GM21447 (cell line): ENCODE measurements around the gene SHKBP1.
"Not testable (repeated sequence)": the region's sequence is repeated elsewhere in the genome, so short reads cannot be mapped to it uniquely, and the experiment has no call there.

ENCODE experiments used
- ATAC-seq: cut with Tn5 transposase; IDR thresholded peaks from one replicate; pipeline ENCODE4 v1.9.1; 2021; ENCODE audit not compliant: unreplicated experiment

SHKBP1 gene

DNA sequence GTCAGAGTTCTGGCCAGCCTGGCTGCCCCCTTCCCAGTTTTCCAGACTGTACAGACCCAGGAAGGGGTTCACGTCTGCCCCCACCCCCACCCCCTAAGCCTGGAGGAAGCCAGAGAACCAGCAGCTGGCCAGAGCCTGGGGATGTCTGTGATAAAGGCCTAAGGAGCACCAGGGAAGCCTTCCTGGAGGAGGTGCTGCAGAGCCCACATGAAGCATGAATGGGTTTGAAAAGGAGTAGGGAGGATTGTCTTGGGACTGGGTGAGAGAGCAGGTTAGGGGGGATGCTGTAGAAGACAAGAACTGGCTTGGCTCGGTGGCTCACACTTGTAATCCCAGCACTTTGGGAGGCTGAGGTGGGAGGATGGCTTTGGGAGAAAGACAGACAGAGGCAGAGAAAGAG, 5.8 kb downstream of the SHKBP1 start:
- no peak for ATAC-seq

DNA sequence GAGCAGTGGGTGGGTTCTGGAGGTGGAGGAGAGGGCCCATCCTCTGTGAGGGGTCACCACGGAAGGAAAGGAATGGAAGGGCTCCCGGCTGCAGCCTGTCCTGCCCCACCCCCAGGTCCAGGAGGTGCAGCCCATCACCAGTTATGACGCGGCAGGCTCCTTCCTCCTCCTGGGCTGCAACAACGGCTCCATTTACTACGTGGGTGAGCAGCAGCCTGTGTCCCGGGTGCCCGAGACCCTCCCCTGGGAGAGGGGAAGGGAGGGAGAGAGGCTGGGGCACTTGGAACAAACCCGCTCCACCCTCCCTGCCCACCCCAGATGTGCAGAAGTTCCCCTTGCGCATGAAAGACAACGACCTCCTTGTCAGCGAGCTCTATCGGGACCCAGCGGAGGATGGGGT, 6.6 kb downstream of the SHKBP1 start:
- ATAC-seq: no peak

DNA sequence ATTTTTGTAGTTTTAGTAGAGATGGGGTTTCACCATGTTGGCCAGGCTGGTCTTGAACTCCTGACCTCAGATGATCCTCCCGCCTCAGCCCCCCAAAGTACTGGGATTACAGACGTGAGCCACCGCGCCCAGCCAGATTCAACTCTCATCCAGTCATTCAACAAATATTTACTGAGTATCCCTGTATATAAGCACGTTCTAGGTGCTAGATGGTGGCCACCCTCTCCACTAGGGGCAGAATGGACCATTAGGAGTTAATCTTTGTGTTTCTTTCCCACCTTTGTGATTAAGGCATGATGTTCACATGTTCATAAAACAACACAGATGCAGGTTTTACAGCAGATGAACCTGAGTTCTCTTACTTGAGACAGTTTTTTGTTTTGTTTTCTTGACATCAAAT, 7.3 kb downstream of the SHKBP1 start:
- no peak for ATAC-seq

DNA sequence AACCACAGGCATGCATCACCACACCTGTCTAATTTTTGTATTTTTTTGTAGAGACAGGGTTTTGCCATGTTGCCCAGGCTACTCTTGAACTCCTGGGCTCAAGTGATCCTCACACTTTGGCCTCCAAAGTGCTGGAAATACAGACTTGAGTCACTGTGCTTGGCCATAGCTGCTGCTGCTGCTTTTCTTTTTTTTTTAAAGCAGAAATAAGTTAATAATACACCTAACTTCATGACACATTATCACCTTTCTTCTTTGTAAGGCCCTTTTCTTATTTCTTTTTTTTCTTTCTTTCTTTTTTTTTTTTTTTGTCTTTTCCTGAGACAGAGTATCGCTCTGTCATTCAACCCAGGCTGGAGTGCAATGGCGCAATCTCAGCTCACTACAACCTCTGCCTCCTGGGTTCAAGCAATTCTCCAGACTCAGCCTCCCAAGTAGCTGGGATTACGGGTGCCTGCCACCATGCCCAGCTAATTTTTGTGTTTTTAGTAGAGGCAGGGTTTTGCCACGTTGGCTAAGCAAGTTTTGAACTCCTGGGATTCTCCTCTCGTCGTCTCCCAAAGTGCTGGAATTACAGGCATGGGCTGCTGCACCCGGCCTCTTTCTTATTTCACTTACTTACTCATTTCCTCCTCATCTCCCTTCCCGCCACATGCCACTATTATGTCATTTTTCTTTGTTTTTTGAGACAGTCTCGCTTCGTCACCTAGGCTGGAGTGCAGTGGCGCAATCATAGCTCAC, 8.7 kb downstream of the SHKBP1 start:
- ATAC-seq: no peak

DNA sequence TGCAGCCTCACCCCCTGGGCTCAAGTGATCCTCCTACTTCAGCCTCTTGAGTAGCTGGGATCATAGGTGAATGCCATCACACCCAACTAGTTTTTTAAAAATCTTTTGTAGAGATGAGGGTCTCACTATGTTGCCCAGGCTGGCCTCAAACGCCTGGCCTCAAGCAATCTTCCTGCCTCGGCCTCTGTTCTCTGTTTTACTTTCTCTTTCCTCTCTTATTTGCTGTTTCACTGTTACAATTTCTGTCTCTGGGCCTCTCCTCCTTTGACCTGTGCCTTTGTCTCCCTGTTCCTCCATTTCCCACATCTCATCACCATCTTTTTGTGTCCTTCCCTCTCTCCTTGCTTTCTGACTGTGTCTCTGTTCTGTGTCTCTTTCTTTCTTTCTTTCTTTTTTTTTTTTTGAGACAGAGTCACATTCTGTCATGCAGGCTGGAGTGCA, 9.3 kb downstream of the SHKBP1 start:
- ATAC-seq: no peak

DNA sequence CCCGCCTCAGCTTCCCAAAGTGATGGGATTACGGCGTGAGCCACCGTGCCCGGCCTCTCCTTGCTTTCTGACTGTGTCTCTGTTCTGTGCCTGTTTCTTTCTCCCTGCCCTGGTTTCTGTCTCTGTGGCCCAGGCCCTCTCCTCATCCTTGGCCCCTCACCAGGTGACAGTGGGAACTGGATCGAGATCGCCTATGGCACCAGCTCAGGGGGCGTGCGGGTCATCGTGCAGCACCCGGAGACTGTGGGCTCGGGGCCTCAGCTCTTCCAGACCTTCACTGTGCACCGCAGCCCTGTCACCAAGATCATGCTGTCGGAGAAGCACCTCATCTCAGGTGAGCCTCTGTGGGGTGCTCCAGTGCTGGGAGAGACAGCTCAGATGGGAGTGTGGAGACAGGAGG, 9.9 kb downstream of the SHKBP1 start:
- ATAC-seq: no peak

DNA sequence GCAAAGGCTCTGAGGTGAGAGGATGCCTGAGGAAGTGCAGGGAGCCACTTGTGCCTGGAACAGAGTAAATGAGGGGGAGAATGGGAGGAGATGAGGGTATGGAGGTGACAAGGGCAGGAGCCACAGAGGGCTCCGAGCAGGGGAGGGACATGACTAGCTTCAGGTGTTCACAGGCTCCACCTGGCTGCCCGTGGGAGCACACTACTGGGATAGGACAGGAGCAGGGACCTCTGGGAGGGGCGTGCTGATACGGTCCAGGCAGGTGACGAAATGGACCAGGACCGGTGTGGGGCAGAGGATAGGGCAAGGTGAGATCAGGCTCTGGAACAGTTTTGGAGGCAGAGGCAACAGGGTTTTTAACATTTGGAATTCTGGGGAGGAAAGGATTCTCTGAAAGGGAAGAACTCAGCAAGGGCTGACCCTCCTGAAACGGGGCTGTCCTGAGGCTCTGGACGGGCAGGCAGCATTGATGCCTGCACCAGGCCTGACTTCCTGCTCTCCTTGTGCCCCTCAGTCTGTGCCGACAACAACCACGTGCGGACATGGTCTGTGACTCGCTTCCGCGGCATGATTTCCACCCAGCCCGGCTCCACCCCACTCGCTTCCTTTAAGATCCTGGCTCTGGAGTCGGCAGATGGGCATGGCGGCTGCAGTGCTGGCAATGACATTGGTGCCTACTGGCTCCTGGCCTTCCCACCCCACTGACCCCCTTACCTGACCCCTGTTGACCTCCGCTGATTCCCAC, 11.6 kb downstream of the SHKBP1 start:
- no peak for ATAC-seq

DNA sequence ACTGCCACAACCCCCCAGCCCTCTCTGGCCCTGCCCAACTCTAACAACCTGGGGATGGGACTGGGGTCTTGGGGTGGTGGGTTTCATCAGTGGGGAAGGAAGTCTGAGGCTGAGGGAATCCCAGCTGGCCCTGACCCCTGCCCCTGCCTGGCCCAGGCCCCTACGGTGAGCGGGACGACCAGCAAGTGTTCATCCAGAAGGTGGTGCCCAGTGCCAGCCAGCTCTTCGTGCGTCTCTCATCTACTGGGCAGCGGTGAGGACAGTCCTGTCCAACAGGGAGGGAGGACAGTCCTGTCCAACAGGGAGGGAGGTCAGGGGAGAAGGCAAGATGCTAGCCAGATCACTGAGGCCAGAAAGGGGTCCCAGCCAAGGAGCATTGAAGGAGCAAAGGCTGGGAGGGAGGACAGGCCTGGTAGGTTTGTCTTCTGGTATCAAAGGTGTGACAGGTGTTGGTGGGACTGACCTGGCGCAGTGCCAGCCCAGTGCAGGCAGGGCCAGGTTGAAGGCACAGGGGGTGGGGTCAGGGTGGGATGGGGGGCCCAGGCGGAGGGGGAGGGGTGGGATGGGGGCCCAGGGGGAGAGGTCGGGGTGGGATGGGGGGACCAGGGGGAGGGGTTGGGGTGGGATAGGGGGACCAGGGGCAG, 12.4 kb downstream of the SHKBP1 start:
- no peak for ATAC-seq

DNA sequence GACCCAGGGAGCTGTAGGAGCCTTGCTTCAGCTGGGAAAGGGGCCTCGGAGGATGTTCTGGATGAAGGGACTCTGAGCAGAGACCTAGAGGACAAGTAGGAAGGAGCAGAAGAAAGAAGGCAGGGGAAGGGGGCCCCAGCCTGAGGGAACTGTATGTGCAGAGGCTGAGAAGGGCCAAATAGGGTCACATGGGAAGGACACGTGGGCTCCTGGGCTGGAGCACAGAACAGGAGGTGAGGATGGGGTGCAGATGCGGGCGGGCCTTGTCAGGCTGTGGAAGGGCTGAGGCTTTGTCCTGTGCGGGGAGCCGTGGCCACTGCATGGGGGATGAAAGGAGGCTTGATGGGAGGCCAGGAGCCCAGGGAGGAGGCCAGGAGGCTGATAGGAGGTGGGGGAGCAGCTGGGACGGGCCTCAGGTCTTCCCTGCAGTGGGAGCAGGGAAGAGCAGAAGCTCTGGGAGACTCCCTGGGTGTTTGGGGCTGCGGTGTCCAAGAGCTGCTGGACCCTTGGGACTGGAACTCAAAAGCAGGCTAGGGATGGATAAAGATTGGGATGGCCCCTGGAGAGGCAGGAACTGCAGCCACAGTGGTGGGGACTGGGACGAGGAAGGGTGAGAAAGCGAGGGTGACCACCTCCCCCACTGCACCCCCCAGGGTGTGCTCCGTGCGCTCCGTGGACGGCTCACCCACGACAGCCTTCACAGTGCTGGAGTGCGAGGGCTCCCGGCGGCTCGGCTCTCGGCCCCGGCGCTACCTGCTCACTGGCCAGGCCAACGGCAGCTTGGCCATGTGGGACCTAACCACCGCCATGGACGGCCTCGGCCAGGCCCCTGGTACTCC, 13.1 kb downstream of the SHKBP1 start:
- ATAC-seq: no peak

DNA sequence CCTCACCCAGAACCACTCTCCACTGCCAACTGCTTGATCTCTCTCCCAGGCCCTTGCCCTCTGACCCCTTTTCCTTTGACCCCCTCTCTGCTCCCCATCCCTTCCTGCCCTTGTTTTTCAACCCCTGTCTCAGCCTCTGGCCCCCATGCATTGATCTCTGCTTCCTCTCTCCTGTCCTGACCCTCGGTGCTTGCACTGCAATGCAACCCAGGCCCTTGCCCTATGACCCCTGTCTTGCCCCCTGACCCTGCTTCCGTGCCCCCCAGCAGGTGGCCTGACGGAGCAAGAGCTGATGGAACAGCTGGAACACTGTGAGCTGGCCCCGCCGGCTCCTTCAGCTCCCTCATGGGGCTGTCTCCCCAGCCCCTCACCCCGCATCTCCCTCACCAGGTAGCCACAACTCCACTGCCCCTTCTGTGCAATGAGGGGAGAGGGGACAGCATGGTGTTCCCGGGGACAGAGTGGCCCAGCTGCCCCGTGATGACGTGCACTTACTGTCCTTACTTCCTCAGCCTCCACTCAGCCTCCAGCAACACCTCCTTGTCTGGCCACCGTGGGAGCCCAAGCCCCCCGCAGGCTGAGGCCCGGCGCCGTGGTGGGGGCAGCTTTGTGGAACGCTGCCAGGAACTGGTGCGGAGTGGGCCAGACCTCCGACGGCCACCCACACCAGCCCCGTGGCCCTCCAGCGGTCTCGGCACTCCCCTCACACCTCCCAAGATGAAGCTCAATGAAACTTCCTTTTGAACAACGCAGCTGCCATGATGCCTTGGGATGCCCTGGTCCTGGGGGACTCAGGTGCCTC, 14.0 kb downstream of the SHKBP1 start:
- no peak for ATAC-seq

DNA sequence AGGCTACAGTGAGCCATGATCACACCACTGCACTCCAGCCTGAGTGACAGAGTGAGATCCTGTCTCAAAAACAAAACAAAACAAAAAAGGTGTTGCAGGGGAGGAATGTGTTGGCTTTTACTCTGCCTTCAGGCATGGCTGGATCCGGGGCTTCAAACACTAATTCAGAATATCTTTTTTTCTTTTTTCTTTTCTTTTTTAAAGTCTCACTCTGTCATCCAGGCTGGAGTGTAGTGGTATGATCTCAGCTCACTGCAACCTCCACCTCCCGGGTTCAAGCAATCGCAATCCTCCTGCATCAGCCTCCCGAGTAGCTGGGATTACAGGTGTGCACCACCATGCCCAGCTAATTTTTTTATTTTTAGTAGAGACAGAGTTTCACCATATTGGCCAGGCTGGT, 15.1 kb downstream of the SHKBP1 start:
- ATAC-seq: not testable (repeated sequence)

DNA sequence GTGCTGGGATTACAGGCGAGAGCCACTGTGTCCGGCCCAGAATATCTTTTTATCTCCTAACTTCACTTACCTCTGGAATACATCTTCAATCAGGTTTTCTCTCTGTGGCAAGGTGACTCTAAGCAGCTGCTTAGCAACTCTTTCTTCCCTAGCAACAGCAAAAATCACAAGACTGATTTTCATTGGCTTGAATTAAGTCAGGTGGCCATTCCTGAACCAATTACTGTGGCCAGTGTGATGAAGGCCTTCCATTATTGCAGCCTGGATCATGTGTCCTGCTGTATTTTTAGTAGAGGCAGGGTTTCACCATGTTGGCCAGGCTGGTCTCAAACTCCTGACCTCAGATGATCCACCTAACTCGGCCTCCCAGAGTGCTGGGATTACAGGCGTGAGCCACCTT, 15.5 kb downstream of the SHKBP1 start:
- no peak for ATAC-seq

DNA sequence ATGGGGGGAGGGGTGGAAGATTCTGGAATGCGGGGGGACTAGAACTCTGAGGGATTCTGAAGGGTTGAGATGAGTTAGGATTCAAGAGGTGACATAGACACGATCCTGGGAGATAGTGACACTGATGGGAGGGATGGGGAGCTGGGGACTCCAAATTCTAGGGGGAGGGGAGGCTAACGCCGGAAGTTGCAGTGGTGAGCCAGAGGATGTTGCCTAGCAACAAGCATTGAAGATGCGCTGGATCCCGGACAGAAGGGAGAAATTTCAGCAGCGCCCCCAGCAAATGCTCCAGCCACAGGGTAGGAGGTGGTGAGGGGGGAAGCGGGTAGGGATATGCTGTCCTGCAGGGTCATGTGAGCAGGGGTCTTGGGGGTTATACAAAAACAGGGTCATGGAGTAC, 17.6 kb downstream of the SHKBP1 start:
- no peak for ATAC-seq

DNA sequence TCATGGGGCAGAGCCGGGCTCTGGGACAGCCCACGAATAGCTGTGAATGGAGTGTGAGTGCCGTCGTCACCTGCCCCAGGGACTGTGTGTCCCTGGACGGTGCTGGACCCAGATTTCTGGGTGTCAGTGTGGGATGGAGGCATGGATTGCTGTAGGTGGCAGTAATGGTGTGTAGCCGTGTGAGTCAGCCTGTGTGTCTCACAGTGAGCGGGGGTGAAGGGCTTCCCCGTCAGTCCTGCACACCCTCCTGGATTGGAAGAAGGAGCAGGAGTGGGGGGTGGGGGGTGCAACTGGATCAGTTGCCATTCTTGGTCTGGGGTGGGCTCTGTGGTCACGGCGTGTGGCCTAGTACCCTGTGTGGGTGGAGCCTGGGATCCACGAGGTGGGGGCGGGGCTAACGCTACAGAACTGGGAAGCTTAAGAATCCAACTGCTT, 18.0 kb downstream of the SHKBP1 start:
- no peak for ATAC-seq

DNA sequence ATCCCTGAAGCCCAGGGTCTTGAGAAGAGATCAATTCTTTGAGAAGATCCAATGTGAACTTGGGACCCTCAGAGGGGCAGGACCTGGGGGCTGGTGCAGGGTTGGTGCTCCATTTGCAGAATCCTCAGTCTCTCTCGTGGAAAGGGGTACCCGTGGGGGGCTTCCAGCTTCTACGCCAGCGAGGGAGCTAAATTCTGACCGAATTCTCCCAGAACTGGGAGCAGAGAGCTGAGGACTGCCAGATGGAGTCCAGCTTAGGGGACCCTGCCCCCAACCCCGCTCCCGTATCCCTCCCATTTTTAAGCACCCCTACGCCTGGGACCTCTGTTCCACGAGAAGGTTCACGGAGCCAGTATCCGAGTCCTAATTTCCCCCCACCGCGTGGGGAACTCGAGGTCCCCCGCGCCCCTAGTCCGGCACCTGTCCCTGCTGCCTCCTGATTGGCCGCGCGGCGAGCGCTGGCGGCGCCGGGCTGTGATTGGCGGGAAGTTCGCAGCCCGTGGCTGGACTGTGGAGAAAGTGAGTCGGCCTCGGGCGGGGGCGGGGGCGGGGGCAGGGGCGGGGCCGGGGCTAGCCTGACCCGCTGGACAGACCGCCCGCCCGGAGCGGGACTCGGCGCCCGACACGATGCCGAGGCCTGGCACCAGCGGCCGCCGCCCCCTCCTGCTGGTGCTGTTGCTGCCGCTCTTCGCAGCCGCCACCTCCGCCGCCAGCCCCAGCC, 20.1 kb downstream of the SHKBP1 start:
- ATAC-seq: no peak

DNA sequence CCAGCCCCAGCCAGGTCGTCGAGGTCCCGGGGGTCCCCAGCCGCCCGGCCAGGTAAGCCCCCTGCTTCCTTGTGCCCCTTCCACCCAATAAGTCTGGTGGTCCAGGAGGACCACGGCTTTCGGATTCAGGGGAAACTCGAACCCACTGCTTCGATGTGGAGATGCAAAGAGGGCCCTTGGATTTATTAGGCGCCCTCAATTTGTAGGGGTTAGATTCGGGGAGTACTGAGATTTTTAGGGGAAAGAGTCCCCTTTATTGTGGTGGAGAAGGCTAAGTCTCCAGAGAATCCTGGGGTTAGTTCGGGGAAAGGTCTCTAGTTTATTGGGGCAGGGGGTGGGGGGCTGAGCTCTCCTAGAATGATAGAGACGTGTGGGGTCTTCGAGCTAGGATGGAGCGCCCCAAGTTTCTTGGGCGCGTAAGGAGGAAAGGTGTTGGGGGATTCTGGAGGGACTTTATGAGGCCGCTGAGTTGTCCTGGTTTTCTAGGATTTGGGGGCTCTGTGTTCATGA, 20.7 kb downstream of the SHKBP1 start:
- no peak for ATAC-seq

DNA sequence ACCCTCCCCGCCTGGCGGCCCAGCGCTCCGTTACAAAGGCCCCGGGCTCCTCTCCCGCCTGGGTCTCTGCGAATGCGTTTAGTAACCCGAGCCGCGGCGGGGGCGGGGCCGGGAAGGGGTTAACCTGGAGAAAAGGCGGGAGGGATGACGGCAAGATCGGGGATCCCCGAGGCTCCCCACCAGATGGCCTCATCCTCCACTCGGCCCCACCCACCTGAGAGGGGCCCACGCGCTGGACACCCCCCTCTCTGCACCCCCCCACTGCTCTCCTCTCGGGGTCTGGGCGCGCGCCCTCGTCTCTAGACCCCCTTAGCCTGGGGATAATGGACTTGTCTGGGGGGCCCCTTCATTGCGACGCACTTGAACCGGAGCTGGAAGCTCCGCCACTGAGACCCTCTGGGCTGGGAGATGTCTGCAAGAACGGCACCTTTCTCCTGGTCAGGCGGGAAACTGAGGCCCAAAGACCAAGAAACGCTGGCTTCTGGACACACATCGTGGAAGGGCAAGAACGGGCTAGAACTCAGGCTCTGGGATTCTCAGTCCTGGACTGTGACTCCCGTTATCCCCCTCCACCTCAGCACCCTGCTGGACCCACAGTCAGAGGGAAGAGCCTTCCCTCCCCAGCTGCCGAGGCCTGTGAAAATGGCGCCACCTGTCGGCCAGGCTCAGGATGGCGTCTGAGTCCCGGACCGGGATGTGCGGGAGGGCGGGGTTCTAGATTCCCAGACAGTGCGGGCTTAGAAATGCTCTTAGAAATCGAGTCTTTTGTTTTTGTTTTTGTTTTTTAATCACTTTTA, 21.6 kb downstream of the SHKBP1 start:
- ATAC-seq: no peak

DNA sequence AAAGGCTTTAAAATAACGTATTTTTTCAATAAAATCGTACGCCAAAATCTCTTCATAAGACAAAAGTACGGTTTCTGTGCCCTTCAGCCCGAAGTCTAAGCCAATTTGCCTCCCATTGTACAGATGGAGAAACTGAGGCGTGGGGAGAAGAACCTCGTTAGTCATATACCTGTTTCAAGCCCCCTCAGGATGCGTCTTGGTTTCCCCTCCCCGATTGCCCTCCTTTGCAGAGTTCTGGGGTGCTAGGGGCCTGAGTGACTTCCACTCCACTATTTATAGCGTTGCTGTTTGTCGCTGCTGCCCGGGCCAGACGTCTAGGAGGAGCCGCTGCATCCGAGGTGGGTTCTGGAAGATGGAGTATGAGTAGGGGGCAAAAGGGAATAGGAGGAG, 22.2 kb downstream of the SHKBP1 start:
- ATAC-seq: no peak
